Endothelial cell of umbilical vein (primary cell): Measurements from ENCODE around the gene SIGLEC7. TPM values are rescaled to one million over a fixed set of nuclear protein-coding genes. Genes with fewer than 3 reads are reported as not detected.

Source experiments
- BruUV-seq: library from RNA; stranded (reverse); fragments of 400-500 nt; replicated peaks from 2 replicates; lab custom pipeline; 2021; lab: Mats Ljungman, UMichigan
- CTCF ChIA-PET: fragments of 300-600, 350-600 bp; sonication (Branson Sonifier 250); formaldehyde crosslinking; loops from one replicate; lab custom pipeline; 2021; ENCODE audit warnings: antibody characterized with exemption, inconsistent platforms; lab: Charles Lee
- POLR2A ChIA-PET: fragments of 300-600, 350-600 bp; sonication (Branson Sonifier 250); formaldehyde crosslinking; loops from one replicate; lab custom pipeline; 2021; ENCODE audit warnings: antibody characterized with exemption, inconsistent platforms; lab: Charles Lee
- DNase-seq: peaks from one replicate; pipeline ENCODE4 v3.0.0-alpha.2; 2011; ENCODE audit warnings: low read depth, low spot score
- FAIRE-seq: peaks from 2 replicates; lab custom pipeline; 2011; peaks lifted over from hg19 to GRCh38; lab: Jason Lieb, UNC
- H2AFZ ChIP-seq: 2 replicates; pipeline ENCODE4 v1.6.0; 2012; ENCODE audit warnings: low read depth, low read length, control low read depth, inconsistent platforms
- H3K27ac ChIP-seq: 2 replicates; pipeline ENCODE4 v1.5.1; 2011; ENCODE audit warnings: low read depth, mild to moderate bottlenecking, control low read depth, low read length, moderate library complexity; ENCODE audit not compliant: insufficient read depth
- H3K27me3 ChIP-seq, 2 experiments: 2 replicates each; pipeline versions ENCODE4 v1.6.0 to v1.6.1; 2011; ENCODE audit warnings: low read length in 2 of 2, mixed read lengths in 1 of 2; ENCODE audit not compliant: control insufficient read depth in 2 of 2, insufficient read depth in 2 of 2
- H3K36me3 ChIP-seq, 2 experiments: 2 replicates in 1 of 2; 3 replicates in 1 of 2; pipeline ENCODE4 v1.5.1; 2011; ENCODE audit warnings: low read length in 2 of 2, mild to moderate bottlenecking in 1 of 2, moderate library complexity in 1 of 2; ENCODE audit not compliant: control insufficient read depth in 2 of 2, insufficient read depth in 2 of 2; ENCODE audit errors: extremely low read depth in 1 of 2
- H3K4me1 ChIP-seq: 3 replicates; pipeline ENCODE4 v1.5.1; 2011; ENCODE audit warnings: mild to moderate bottlenecking, low read length; ENCODE audit not compliant: control insufficient read depth, insufficient read depth; ENCODE audit errors: extremely low read depth
- H3K4me2 ChIP-seq: 2 replicates; pipeline ENCODE4 v1.6.1; 2011; ENCODE audit warnings: low read length, control low read depth, mixed read lengths; ENCODE audit not compliant: insufficient read depth
- H3K4me3 ChIP-seq, 3 experiments: fragments of 200-600 bp in 1 of 3; sonication (generic), shearing (Covaris generic) in 1 of 3; replicated peaks in 1 of 3; 2 replicates each; pipeline ENCODE4 v1.5.1; 2011 to 2016; ENCODE audit warnings: control low read depth in 3 of 3, low read length in 3 of 3, mild to moderate bottlenecking in 2 of 3, inconsistent platforms in 1 of 3, low read depth in 1 of 3, moderate library complexity in 1 of 3; ENCODE audit not compliant: insufficient read depth in 1 of 3
- H3K79me2 ChIP-seq: 2 replicates; pipeline ENCODE4 v1.6.0; 2012; ENCODE audit warnings: low read length, inconsistent platforms; ENCODE audit not compliant: control insufficient read depth, insufficient read depth
- H3K9ac ChIP-seq: replicated peaks from 2 replicates; pipeline ENCODE3; 2011; ENCODE audit warnings: low read length, control low read depth; ENCODE audit not compliant: insufficient read depth; ENCODE audit errors: extremely low read depth
- H3K9me1 ChIP-seq: replicated peaks from 3 replicates; pipeline ENCODE4 v1.6.0; 2011; ENCODE audit warnings: mild to moderate bottlenecking, low read length; ENCODE audit not compliant: control insufficient read depth, insufficient read depth; ENCODE audit errors: extremely low read depth
- H3K9me3 ChIP-seq: replicated peaks from 2 replicates; pipeline ENCODE4 v1.5.1; 2012; ENCODE audit warnings: low read length, inconsistent platforms; ENCODE audit not compliant: control insufficient read depth, insufficient read depth
- H4K20me1 ChIP-seq: replicated peaks from 2 replicates; pipeline ENCODE3; 2011; ENCODE audit warnings: mild to moderate bottlenecking, low read length; ENCODE audit not compliant: control insufficient read depth, insufficient read depth; ENCODE audit errors: extremely low read depth
- EZH2 ChIP-seq: IDR thresholded peaks from 2 replicates; pipeline ENCODE4 v1.6.1; 2012; ENCODE audit warnings: borderline replicate concordance, low read depth, mild to moderate bottlenecking, moderate library complexity, low read length, inconsistent platforms; ENCODE audit not compliant: severe bottlenecking
- FOS ChIP-seq: IDR thresholded peaks from 2 replicates; pipeline ENCODE4 v1.6.1; 2011; ENCODE audit warnings: mild to moderate bottlenecking, low read length, moderate library complexity, borderline replicate concordance; ENCODE audit not compliant: insufficient read depth
- GATA2 ChIP-seq: IDR thresholded peaks from 2 replicates; pipeline ENCODE4 v1.7.0; 2011; ENCODE audit warnings: low read depth, mild to moderate bottlenecking, moderate library complexity, mixed read lengths, low read length; ENCODE audit not compliant: insufficient read length, insufficient read depth
- JUN ChIP-seq: IDR thresholded peaks from 2 replicates; pipeline ENCODE4 v1.6.1; 2011; ENCODE audit warnings: borderline replicate concordance, low read depth; ENCODE audit not compliant: insufficient read length, insufficient read depth
- MYC ChIP-seq: IDR thresholded peaks from one replicate; pipeline ENCODE4 v1.6.1; 2011; ENCODE audit warnings: mild to moderate bottlenecking, low read depth, low read length
- POLR2AphosphoS5 ChIP-seq: IDR thresholded peaks from 2 replicates; pipeline ENCODE4 v1.6.1; 2012; ENCODE audit warnings: low read depth, mild to moderate bottlenecking, control low read depth, low read length, moderate library complexity; ENCODE audit not compliant: insufficient read depth
- dilution Hi-C: fragments of 300-500 bp; cut with MboI; formaldehyde crosslinking; loops from one replicate; pipeline ENCODE4 v1.15.0; 2019; ENCODE audit warnings: low sequenced_read_pairs; ENCODE audit not compliant: extremely low pct_ligation_motif_present
- intact Hi-C: fragments of 100-400 bp; cut with micrococcal nuclease; formaldehyde crosslinking; loops from one replicate; pipeline ENCODE4 v1.10.0; 2022
- polyA plus RNA-seq, 4 experiments: library from polyadenylated mRNA; depleted of rRNA in 3 of 4; stranded (reverse) in 3 of 4; unstranded in 1 of 4; fragments of >200 nt; gene quantifications; 2 replicates each; pipeline versions ENCODE4 v1.2.1 to v1.2.3, GENCODE V29; 2011 to 2012; ENCODE audit warnings: missing spikeins in 1 of 4
- total RNA-seq: library from RNA; stranded (reverse); gene quantifications from 2 replicates; pipeline ENCODE4 v1.2.3, GENCODE V29; 2021
- TF ChIP-seq, protein P1 (sequence below): IDR thresholded peaks from 2 replicates; pipeline ENCODE4 v1.6.1; 2011; ENCODE audit not compliant: insufficient read depth, insufficient read length

Gene SIGLEC7
- total and polyA plus RNA-seq, 2 donors (not counting 3 experiments of a cell fraction or from before 2014, with no cell fraction given) = not detected

DNA sequence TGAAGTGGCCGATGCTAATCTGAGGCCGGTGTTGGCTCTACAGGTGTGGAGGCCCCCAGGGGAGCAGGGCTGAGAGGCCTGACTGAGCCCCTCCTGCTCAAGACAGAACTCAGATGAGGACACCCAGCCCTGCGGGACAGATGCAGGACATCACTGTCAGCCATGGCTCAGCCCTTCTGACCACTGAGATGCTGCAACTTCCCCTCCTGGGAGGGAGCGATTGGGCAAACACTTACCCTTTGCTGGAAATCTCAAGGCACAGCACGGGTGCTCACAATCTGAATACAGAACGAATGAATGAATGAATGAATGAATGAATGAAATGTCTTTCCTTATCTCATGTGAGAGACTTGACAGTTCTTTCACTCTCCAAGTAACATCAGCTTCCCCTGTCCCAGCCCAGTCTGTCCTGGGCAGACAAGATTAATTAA is 3.5 kb upstream of the SIGLEC7 start:
- no TSS peak for BruUV-seq
- Histone ChIP-seq H3K79me2 (no peaks in the 10 kb centered on the region), H3K27me3 (peaks cover 0 to 5% of the 10 kb centered on the region in 2 experiments), H3K4me1 (no peaks in the 10 kb centered on the region), H3K36me3 (no peaks in the 10 kb centered on the region), H3K27ac (no peak overlapping the region), H3K4me3 (no peak overlapping the region), H2AFZ (no peak overlapping the region), H3K9ac (no peak overlapping the region), H3K9me1 (no peaks in the 10 kb centered on the region), H3K9me3 (no peaks in the 10 kb centered on the region), H4K20me1 (no peaks in the 10 kb centered on the region), H3K4me2 (no peak overlapping the region)
- TF ChIP-seq MYC (no peak), EZH2 (no peak), FOS (no peak), JUN (no peak)
- TF ChIP-seq, protein P1, sequence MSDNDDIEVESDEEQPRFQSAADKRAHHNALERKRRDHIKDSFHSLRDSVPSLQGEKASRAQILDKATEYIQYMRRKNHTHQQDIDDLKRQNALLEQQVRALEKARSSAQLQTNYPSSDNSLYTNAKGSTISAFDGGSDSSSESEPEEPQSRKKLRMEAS = no peak
- intact Hi-C loops (no loop called here), dilution Hi-C loops (no loop called here)
- ChIA-PET POLR2A (no interaction called here), CTCF (no interaction called here)
- no peak for DNase-seq
- no peak for FAIRE-seq

DNA sequence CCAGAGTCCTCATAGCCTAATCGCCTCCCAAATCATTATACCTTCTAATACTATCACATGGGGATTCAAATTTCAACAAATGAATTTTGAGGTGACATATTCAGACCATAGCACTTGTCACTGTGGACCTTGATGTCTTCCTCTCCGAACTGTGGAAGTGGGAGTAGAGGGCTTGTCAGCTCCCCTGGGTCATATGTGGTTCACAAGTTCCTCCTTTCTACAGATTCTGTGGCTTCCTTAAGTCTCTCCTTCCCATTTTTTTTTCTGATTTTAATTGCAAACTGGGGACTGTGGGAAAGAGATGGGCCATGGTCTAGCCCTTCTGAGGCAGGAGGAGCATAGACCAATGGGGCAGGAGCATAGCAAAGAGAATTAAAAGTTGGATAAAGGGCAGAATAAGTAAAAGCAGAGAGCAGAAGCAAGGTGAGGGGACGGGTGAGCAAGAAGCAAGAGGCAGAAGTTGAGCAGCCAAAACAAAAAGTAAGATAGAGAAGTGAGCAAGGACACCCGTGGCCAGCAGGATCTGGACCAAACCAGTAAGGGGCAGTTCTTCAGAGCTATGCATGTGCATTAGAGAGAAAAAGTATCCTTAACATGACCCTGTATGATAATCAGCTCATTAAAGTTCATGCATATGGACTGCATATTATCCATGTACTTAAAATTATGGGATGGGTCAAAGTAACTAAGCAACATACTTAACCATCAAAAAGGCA is 2.6 kb upstream of the SIGLEC7 start:
- dilution Hi-C loops = no loop called here
- FAIRE-seq = no peak

More for the DNA sequence above, 2.6 kb upstream of the SIGLEC7 start:
- no peak overlapping the region for H3K4me3 ChIP-seq
- H3K4me1 ChIP-seq = no peaks in the 10 kb centered on the region
- no peaks in the 10 kb centered on the region for H3K36me3 ChIP-seq
- H3K27me3 ChIP-seq = peaks cover 0 to 5% of the 10 kb centered on the region in 2 experiments
- no peak overlapping the region for H3K4me2 ChIP-seq
- BruUV-seq = no TSS peak
- H3K27ac ChIP-seq = no peak overlapping the region
- no peak overlapping the region for H2AFZ ChIP-seq
- intact Hi-C loops = no loop called here
- H3K9me1 ChIP-seq = no peaks in the 10 kb centered on the region
- H3K79me2 ChIP-seq = no peaks in the 10 kb centered on the region
- no peak for DNase-seq
- no peak overlapping the region for H3K9ac ChIP-seq
- H4K20me1 ChIP-seq = no peaks in the 10 kb centered on the region
- TF ChIP-seq FOS (no peak), POLR2AphosphoS5 (no peak), GATA2 (no peak)
- TF ChIP-seq, protein P1 = no peak
- H3K9me3 ChIP-seq = no peaks in the 10 kb centered on the region
- POLR2A ChIA-PET = no interaction called here
- CTCF ChIA-PET = no interaction called here
